ENCODE data around the gene RFX4.

RFX4 gene

DNA sequence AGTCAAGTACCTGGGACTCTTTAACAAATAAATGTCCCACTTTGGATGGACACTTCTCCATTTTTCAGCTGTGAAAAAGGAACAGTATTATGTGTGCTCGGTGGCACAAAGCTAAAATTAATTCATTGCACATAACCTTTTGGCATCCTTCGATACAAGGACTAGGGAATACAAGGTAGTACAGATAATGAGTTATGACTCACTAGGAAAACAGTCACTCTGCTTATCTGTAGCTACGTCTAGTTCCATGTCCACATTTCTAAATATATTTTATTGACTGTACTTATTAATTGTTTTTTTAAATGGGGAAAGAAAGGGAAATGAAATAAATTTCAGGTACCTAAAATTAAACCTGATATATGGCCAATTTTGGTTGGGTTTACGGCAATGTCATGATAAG is 156.5 kb downstream of the RFX4 start:
- DNase-seq = no peak

DNA sequence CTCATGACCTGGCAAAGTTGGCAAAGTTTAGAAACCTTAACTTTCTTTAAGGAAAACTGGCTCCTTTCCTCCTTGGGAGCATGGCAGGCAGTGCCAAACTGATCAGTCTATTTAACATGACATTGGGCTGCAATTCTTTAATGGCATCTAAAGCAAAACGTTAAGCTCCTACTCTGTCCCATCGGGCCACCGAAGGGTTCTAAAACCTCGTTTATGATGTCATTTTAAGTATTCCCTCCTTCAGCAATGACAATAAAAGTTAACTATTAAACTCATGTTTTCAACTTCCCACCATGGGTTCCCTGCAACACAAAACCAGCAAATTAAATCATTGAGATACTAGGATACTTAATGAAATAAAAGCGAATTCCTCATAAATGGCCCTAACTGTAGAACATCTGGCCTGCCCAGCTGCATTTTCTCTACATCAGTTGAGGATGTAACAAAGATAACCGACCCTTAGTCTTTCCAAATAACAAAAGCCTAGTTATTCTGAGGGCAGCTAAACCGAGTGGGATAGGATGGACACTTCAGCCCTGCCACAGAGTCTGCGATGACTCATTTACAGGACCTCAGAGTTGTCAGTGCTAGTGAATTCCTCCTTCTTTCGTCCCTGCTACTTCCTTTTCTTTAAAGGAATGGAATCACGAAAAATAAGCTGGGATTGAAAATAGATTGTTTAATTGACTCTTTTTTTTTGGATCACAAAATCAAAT is 157.2 kb downstream of the RFX4 start:
- DNase-seq = no peak

DNA sequence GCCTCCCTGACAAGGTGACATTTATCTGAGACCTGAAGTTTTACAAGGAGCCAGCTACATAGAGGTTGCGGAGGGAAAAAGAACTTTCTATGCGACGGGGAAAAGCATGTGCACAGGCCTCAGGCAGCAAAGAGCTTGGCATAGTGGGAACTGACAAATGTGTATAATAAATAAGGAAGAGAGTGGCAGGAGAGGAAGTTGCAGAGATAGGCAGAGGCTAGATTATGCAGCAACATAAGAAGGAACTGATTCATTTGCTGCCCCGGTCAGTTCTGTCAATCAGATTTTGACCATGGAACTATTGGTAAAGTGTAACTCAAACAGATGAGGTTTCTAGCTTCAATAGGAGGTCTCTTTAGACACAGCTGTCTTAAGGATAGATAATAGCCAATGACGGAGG is 158.0 kb downstream of the RFX4 start:
- DNase-seq = no peak

DNA sequence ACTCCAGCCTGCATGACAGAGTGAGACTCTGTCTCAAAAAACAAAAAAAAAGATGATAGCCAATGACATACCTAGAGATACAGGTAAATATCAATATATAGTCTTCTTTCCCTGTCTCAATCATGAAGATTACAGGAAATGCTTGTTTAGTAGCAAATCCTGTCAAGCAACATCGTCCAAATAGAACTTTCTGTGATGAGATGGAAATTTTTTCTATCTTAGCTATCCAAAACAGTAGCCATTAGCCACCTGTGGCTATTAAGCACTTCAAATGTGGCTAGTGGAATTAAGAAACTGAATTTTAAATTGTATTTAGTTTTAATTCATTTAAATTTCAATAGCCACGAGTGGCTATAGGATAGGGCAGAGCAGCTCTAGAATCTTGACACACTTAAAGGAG is 158.4 kb downstream of the RFX4 start:
- DNase-seq = no peak

DNA sequence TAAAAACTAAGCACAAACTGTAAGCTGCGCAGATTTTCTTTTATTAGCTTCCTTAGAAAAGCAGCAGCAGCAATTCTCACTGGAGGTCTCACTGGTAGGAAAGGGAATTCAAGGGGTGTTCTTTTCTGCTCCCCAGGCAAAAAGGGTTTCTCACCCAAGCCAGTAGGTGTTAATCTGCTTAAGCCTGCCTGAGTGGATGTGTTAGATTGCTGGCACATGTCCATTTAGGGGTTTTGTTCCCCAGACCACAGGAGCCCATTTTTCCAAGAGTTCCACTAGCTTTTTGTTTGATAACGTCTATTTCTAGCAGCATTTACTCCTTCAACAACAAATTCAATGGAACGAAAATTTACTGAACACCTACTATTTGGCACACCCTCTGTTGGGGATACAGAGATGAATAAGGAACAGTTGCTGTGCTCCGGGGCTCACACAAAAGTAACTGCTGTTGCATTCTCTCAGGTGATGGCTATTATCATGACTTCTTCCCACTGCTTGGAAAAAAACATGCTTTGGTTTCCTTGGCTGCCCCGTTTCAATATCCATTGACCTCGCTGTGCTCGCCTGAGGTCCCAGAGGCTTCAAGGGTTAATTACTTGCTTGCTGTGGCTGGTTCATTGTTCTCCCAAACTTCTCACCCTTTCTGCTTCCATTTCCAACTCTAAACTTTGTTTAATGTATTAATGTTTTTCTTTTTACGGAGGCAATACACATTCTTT is 160.6 kb downstream of the RFX4 start:
- DNase-seq = no peak

DNA sequence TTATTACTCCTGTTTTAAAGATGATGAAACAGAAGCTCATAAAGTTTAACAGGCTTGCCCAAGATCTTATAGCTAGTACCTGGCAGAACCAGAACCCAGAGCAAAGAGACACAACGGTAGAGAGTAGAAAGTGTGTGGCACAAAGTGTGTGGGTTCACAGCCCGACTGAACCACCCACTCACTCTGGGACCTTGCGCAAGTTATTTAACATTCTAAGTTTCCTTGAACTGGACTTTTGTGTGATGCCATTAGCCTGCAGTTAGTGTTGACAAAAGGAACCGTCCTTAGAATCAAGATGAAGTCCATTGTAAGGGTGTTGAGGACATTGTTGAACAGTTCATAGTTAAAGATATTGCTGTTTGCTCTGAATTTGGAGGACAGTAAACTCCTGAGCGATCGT is 161.8 kb downstream of the RFX4 start:
- no peak for DNase-seq

DNA sequence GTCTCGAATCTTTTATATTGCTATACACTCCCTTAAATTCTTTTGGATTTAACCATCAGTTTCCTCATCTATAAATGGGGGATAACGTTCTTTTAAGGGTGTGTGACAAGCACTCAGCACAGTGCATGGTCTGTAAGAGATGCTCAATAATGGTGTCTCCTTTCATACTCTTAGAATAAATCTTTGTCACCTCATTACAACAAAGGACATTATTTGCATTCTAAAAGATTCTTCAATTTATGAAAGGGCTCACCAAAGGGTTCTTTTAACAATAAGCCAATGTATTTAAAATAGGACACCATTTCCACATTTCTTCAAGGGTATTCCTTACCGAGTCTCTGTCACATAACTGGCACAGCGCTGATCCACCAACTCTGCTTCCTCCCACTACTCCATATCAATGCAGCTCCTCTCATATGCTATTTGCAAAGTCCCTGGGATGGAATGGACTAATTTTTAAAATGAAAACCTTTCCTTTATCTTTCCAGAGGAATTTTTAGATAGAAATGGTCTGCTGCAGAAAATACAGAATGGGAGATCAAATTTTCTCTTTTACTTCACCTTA is 162.5 kb downstream of the RFX4 start:
- DNase-seq = no peak

DNA sequence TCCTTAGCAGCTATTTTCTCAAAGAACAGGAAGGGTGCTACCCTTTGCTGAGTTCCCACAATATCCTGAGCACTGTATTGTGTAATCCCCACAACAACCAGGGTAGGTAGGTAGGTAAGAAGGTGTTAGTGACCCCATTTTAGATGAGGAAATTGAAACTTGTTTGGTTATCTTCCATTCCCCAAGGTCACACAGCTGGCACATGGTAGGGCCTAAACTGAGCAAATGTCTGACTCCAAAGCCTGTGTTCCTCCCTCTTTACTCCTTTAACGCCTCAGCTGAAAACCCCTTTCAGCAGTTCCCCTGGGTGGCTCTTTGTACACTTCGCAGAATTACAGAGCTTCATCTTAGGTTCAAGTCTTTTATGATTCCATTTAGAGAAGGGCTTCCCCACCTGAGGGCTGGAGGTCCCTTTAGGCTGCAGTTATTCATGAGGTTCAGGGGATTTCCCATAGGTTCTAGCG is 165.2 kb downstream of the RFX4 start:
- no peak for DNase-seq

DNA sequence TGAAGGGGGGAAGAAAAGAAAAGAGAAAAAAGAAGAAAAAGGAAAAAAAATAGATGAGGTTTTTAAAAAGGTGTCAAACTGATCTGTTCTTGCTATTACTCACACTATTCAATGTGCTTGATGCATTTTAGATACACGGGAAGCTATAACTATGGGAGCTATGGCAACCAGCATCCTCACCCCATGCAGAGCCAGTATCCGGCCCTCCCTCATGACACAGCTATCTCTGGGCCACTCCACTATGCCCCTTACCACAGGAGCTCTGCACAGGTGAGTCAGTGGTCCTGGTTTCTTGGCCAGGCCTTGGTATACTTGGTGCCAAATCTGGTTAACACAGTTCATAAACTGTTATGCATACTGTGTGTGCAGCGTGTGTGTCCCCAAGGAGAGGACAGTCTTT is 167.7 kb downstream of the RFX4 start:
- DNase-seq = no peak

DNA sequence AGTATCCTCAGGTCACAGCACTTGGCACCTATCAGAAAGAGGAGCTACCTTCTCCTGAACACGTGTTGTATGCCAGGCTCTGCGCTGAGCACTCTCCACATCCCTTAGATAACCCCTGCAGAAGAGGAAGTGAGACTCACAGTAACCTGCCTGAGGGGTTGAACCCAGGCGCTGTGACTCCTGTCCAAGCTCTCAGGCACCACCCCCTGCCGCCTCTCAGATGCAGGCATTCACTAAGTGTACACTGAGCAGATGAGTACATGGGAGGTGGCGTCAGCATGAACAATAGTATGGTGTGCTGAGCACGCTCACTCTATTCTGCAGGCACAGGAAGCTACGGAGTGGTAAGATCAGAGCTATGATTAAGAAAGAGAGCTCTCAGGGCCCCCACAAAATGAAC is 170.7 kb downstream of the RFX4 start:
- DNase-seq = no peak

DNA sequence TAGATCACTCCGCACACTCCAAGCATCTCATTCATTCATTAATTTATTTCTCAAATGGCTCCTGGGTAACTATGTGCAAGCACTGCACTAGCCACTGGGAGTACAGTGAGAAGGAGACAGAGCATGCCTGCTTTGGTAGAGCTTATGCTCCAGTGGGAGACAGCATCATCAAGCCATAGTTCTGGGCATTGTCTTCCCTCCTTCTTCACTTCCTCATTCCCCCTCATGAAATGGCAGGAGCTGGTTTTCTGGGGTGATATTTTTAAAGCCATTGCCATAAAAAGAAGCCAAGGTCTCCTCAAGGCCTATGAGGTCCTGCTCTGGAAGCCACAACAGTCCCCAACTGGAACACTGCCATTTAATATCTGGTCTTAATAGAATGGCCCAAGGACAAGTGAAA is 171.5 kb downstream of the RFX4 start:
- DNase-seq = no peak

DNA sequence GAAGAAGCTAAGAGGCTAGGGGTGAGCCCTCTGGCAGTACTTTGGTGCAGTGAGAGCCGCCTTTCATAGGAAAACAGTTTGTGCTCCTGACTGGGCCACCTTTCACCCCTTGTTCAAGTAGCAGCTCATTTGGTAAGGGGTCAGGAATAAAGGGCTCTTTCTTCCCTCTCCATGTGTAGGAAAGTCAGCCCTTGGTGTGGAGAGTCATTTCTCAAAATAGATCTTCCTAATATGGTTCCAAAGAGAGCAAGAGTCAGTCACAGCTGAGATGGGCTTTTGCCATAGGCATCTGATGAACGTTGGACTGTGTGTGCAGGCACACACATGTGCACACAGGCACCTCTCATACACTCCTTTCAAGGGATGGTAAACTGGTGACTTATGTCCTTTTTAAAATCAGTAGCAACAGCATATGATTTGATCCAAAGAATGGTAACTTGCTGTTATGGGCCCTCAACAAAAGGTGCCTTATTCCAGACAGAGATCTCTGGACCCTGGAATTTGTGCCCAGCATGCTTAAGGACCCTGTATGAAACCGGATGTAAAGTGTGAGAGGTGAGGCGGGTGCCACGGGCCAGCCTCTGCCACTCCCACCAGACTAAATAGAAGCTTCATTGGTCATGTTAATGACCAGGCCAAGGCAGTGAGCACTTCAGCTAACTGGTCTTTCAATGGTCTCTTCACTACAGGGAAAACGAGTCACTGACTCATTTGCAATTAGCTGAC is 175.0 kb downstream of the RFX4 start:
- no peak for DNase-seq

DNA sequence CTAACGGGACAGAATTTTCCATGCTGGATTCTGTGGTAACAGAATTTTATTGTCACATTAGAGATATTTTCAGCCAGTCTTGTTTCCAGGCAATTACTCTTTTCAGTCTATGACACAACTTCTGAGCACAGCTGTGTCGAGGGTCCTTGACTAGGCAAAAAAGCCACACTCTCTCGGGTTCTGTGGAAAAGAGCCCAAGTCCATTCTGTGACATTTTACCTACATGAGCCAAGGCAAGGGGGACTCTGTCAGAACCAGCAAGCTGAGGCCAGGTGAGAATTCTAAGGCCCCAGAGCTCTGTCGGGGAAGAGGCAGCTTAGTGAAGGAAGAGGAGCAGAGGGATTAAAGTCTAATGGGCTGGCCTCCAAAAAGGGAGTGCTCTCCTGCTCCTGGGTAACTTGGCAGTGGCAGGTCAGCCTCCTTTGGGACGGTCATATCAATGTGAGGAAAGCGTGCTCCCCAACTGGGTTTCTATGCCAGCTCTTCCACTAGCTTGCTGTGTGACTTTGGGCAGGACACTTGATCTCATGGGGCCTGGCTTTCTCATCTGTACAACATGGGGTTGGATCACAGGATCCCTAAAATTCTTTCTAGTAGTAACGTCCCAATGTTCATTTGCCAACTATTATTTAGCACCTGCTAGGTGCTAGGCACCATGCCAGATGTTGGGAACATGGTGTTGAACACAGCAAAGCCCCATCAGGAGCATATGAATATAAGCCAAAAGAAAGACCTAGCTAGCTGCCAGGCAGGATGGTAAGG is 175.7 kb downstream of the RFX4 start:
- no peak for DNase-seq

DNA sequence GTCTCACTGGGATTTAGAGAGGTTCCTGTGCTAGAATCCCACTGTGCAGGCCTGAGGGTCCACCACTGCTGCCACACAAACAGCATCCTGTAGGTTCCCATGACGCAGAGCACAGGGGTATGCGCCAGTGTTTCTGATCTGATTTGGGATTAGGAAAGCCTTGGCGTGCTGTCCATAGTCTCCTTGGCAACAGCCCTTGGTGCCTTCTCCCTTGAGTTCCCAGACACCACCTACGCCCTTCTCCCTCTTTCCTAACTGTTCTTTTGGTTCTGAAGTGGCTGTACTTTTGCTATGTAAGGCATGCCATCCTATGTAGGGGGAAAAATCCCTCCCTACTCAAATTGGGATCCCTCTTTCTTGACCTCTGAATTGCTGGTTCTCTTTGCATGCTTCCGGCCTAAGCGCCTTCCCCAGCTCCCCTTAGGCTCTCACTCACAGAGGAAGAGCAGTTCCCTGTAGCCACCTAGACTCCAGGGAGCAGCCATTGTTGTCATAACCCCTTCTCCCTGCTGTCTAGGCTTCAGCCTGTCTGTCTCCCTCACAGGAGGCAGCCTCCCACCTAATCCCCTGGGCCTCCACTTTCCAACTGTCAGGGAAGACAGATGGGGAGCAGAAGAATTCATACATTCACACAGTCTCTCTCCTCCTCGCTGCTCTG is 176.9 kb downstream of the RFX4 start:
- DNase-seq = no peak

DNA sequence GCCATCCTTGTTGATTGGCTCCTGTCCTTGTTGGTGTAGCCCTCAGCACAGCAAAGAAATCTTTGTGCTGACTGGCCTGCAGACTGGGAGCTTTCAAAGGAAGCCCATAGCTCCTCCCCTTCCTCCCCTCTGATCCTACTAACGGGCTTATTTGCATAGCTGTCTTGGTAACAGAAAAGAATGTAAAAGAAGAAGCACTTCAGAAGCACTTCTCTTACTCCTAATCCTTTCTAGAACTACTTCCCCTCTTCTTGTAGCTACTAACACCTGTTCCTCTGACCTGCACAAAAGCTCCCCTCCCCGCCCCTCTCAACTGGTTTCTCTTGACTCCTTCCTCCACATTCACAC is 177.4 kb downstream of the RFX4 start:
- no peak for DNase-seq

DNA sequence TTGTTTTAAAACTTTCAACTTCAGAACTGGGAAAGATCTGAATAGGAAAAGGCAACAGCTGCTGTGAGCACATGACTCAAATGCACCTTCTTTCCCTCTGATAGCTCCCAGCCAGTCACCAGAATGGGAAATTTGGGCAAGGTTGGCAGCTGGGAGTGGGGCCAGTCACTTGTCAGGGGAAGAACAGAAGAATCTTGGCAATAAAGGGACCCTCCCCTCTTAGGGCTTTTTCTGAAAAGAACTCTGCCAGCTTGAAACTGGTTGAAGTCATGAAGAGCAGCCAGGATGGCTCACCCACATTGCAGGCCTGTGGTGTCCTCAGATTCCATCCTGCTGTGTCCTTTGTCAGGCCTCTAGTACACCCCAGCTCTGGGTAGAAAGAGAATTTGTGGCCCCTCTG is 181.4 kb downstream of the RFX4 start:
- no peak for DNase-seq

DNA sequence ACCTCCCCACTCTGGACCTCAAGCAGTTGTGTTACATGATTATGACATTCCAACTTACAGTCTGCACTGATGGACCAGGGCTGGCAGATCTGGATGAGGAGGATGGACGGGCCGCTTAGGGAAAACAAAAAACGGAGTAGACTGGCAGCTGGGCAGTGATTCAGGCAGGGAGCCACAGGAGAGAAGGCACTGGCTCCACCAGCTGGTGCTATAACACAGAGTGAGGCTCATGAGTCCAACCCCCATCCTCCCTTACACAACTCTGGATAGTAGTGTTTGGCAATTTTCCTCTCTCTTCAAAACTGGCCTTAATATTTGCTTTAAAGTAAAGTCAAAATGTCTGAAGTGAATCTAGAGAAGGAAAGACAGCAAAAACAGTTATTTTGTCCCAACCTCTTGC is 181.9 kb downstream of the RFX4 start:
- no peak for DNase-seq

DNA sequence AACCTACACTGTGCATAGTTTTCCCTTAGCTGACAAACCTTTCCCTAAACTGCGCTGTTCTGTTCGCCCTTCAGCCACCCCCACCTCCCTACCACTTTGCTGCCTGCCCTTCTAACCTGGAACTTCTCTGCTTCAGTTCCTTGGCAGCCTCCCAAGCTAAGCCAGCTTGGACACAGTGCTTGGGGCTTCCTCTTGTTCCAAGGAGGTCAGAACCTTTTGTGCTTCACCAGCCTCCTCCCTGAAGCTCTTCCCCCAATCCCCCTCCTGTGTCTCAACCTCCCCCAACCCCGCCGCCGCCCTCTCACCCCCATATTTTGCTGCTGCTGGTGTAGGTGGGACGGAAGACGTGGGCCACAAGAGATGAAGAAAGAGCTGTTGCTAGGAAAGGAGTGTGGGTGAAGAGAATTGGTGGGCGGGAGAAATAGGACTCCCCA is 183.6 kb downstream of the RFX4 start:
- no peak for DNase-seq

DNA sequence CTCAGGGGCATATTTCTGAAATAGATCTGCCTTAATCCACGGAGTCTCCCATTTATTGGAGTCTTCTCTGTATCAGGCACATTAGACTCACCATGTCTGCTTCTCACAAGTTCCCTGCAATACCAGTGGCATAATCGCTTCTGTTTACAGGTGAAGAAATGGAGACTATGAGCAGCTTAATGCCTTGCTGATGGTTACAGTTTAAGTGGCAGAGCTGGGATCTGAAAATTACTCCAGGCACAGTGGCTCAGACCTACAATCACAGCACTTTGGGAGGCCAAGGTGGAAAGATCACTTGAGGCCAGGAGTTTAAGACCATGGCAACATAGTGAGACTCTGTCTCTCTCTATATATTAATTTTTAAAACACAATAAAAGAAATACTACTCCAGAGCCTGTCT is 184.4 kb downstream of the RFX4 start:
- no peak for DNase-seq

DNA sequence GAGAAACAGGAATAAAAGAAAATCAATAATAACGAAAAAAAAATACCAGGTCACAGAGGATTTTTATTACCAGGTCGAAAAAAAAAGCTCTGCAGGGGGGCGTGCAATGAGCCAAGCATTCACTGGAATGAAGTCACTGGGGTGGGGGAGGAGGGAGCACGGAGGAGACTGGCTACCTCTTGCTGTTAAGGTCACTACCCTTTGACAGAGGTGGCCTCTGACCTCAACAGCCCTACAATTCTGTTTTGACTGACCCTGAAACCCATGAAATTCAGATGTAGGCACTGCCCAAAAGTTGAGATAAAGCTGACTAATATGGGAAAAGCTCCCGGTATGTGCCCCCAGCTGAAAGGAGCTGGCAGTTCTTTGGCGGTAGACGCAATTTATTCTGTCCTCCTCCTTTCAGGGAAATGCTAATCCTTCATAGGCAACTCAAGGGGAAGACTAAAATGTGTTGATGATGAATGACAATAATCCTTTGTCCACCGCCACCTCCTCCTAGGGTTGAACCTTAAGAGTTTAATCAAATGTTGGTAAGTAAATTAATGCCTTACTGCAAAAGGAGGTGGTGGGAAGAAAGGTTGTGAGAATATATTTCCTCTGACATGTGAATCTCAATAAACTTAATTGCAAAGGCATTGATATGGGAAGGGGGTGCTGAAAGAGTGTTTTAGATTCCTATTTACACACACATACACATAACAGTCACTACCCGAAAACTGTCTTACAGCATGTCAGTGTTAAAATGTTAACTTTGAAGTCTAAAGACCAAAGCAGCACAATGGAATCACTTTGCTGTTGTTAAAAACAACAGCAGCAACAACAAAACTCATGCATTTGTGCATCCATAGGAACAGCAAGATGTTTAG is 185.4 kb downstream of the RFX4 start:
- DNase-seq = no peak

DNA sequence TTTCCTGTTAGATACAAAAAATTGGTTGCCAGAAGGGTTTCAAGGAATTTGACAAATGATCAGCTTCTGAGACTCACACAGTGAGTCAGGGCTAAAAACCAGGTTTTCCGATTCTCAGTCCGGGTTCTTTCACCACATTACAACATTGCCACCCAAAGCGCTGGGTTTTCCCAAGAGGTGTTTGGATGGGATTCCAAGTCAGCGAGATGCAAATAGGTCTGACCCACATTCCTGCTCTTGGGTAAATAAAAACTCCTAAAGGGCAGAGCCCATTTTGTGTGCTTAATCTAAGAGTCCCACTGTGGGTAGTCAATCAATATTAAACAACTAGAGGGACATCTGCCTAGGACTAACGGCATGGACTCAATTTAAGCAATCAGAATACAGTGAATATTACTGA is 186.3 kb downstream of the RFX4 start:
- DNase-seq = no peak
